OCI-LY1 (cell line): Measurements from ENCODE around the gene INKA2.

Experiments used
- H2AFZ ChIP-seq: fragments of 200-600 bp; sonication (generic), shearing (Covaris generic); 2 replicates; pipeline ENCODE4 v1.6.0; 2014; ENCODE audit warnings: antibody characterized with exemption, mild to moderate bottlenecking, low read length
- H3F3A ChIP-seq: fragments of 200-600 bp; sonication (generic), shearing (Covaris generic); 2 replicates; pipeline ENCODE4 v1.6.0; 2014; ENCODE audit warnings: mild to moderate bottlenecking, antibody characterized with exemption, low read length, moderate library complexity; ENCODE audit not compliant: insufficient read depth
- H3K27ac ChIP-seq: fragments of 200-600 bp; sonication (generic); 2 replicates; pipeline ENCODE4 v1.5.1; 2014; ENCODE audit warnings: low read length, mixed run types, mild to moderate bottlenecking, low read depth; ENCODE audit not compliant: poor library complexity, severe bottlenecking
- H3K27me3 ChIP-seq: fragments of 200-600 bp; sonication (generic); 2 replicates; pipeline ENCODE4 v1.6.0; 2014; ENCODE audit warnings: antibody characterized with exemption, mild to moderate bottlenecking, low read length, moderate library complexity; ENCODE audit not compliant: insufficient read depth
- H3K36me3 ChIP-seq: fragments of 200-600 bp; sonication (generic); 2 replicates; pipeline ENCODE4 v1.6.1; 2014; ENCODE audit warnings: mild to moderate bottlenecking, antibody characterized with exemption, low read length, moderate library complexity, mixed read lengths; ENCODE audit not compliant: insufficient read depth
- H3K4me1 ChIP-seq: fragments of 200-600 bp; sonication (generic); 2 replicates; pipeline ENCODE4 v1.5.1; 2014; ENCODE audit warnings: mild to moderate bottlenecking, low read length, moderate library complexity; ENCODE audit not compliant: insufficient read depth, severe bottlenecking
- H3K4me2 ChIP-seq: fragments of 200-600 bp; sonication (generic), shearing (Covaris generic); 2 replicates; pipeline ENCODE4 v1.6.1; 2014; ENCODE audit warnings: low read length
- H3K4me3 ChIP-seq: fragments of 200-600 bp; sonication (generic); 2 replicates; pipeline ENCODE4 v1.5.1; 2014; ENCODE audit warnings: low read length, low read depth, mild to moderate bottlenecking, mixed read lengths; ENCODE audit not compliant: poor library complexity, severe bottlenecking
- H3K79me2 ChIP-seq: fragments of 200-600 bp; shearing (Covaris generic); 2 replicates; pipeline ENCODE4 v1.6.1; 2016; ENCODE audit warnings: mixed run types, low read length, mixed read lengths; ENCODE audit not compliant: insufficient read depth
- H3K9ac ChIP-seq: fragments of 200-600 bp; sonication (generic), shearing (Covaris generic); 2 replicates; pipeline ENCODE4 v1.6.1; 2014; ENCODE audit warnings: mild to moderate bottlenecking, low read length, mixed read lengths
- H3K9me2 ChIP-seq: fragments of 200-600 bp; sonication (generic), shearing (Covaris generic); 2 replicates; pipeline ENCODE4 v1.6.1; 2014; ENCODE audit warnings: low read depth, mild to moderate bottlenecking, low read length, mixed read lengths
- H3K9me3 ChIP-seq: fragments of 200-600 bp; shearing (Covaris generic); 2 replicates; pipeline ENCODE4 v1.6.1; 2014; ENCODE audit warnings: low read length, mixed read lengths
- H4K20me1 ChIP-seq: fragments of 200-600 bp; sonication (generic), shearing (Covaris generic); 2 replicates; pipeline ENCODE4 v1.6.0; 2016; ENCODE audit warnings: mild to moderate bottlenecking, low read length; ENCODE audit not compliant: insufficient read depth
- CTCF ChIP-seq: fragments of 200-600 bp; sonication (generic), shearing (Covaris generic); IDR thresholded peaks from 2 replicates; pipeline ENCODE4 v1.5.1; 2017; ENCODE audit warnings: mild to moderate bottlenecking, antibody characterized with exemption, low read length, moderate library complexity, mixed read lengths
- EZH2 ChIP-seq: fragments of 200-600 bp; sonication (generic), shearing (Covaris generic); IDR thresholded peaks from 2 replicates; pipeline ENCODE4 v1.8.0; 2017; ENCODE audit warnings: borderline replicate concordance, mixed run types, mild to moderate bottlenecking, antibody characterized with exemption, low read length, moderate library complexity, mixed read lengths

INKA2 gene

GRCh38 chr1:111733183-111733991 is 5.8 kb downstream of the INKA2 start:
- TF ChIP-seq EZH2 (no peak), CTCF (no peak)
- H3K27ac ChIP-seq, result no peak overlapping the region

DNA sequence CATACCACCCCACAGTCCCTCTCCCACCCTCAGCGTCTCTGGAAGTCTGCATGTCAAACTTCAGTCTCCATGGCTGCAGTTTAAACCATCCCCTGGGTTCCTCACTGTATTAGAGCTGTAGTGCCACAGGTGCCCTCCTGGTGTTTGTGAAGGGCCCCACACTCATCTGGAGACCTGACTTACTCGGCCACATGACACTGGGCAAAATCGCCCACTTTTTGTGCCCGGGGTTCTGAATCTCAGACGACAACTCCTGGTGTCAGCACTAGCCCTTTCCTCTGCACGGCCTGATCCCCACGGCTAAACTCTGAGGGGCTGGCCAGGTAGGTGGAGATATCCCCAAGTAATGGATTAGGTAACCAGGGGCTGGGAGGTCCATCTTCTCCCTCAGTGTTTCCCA is 6.5 kb downstream of the INKA2 start:
- Histone ChIP-seq H3K79me2 (no peaks in the 10 kb centered on the region), H3K9ac (no peak overlapping the region)
- TF ChIP-seq CTCF (no peak), EZH2 (no peak)

More at GRCh38 chr1:111733183-111733991, 5.8 kb downstream of the INKA2 start:
- Histone ChIP-seq H3K4me3 (no peak overlapping the region), H3K9me3 (no peaks in the 10 kb centered on the region), H3K79me2 (no peaks in the 10 kb centered on the region), H4K20me1 (no peaks in the 10 kb centered on the region), H3K9ac (no peak overlapping the region), H3K27me3 (no peaks in the 10 kb centered on the region), H3K4me2 (no peak overlapping the region), H3K4me1 (peaks cover 15% of the 10 kb centered on the region), H2AFZ (no peak overlapping the region), H3F3A (no peaks in the 10 kb centered on the region), H3K9me2 (no peaks in the 10 kb centered on the region), H3K36me3 (no peaks in the 10 kb centered on the region)

GRCh38 chr1:111731956-111732355 is 7.2 kb downstream of the INKA2 start:
- Histone ChIP-seq H3K79me2 (no peaks in the 10 kb centered on the region), H3K9me2 (no peaks in the 10 kb centered on the region), H3K4me2 (no peak overlapping the region), H4K20me1 (no peaks in the 10 kb centered on the region), H3K4me1 (peaks cover under 1% of the 10 kb centered on the region), H3K9ac (no peak overlapping the region), H3K27me3 (no peaks in the 10 kb centered on the region), H3F3A (no peaks in the 10 kb centered on the region), H2AFZ (no peak overlapping the region), H3K27ac (no peak overlapping the region), H3K9me3 (no peaks in the 10 kb centered on the region), H3K4me3 (no peak overlapping the region), H3K36me3 (no peaks in the 10 kb centered on the region)
- no peak for TF ChIP-seq EZH2
- TF ChIP-seq CTCF, result no peak

More for the DNA sequence above, 6.5 kb downstream of the INKA2 start:
- Histone ChIP-seq H3K4me3 (no peak overlapping the region), H3K4me1 (peaks cover 8% of the 10 kb centered on the region), H3F3A (no peaks in the 10 kb centered on the region), H3K4me2 (no peak overlapping the region), H3K27me3 (no peaks in the 10 kb centered on the region), H4K20me1 (no peaks in the 10 kb centered on the region), H3K9me3 (no peaks in the 10 kb centered on the region), H2AFZ (no peak overlapping the region), H3K9me2 (no peaks in the 10 kb centered on the region), H3K27ac (no peak overlapping the region), H3K36me3 (no peaks in the 10 kb centered on the region)
